ENCODE data around the gene MKX.

Gene MKX

GRCh38 chr10:27745732-27746396, at the start of gene MKX:
Gene MKX (minus strand): TSS chr10:27745819. CDS start chr10:27743415, 2,404 bp downstream.
- no peak within 1 kb of the TSS for H2AFZ ChIP-seq (ENCODE audit: low read length)
- H3K9me3 ChIP-seq (ENCODE audit: insufficient read depth, low read depth, low read length), result no peaks in the 10 kb centered on the region; the same call in 1 of the 2 replicates
- no peak within 1 kb of the TSS for H3K4me2 ChIP-seq (ENCODE audit: low read depth, low read length, poor library complexity, severe bottlenecking)
- H3K4me1 ChIP-seq (ENCODE audit: insufficient read depth, low read length, poor library complexity, severe bottlenecking), result peaks cover 29% of the 10 kb centered on the region
- no peaks in the 10 kb centered on the region for H4K20me1 ChIP-seq (ENCODE audit: insufficient read depth, low read length, poor library complexity, severe bottlenecking)
- H3K4me3 ChIP-seq (ENCODE audit: low read length, poor library complexity, severe bottlenecking), result no peak within 1 kb of the TSS
- no peaks in the 10 kb centered on the region for H3K79me2 ChIP-seq (ENCODE audit: insufficient read depth, low read length)
- TF ChIP-seq CTCF (conservative IDR thresholded peaks at IDR 0.05; ENCODE audit: low read length) (no peak), EZH2phosphoT487 (IDR thresholded peaks at IDR 0.05; ENCODE audit: borderline replicate concordance) (no peak)
- H3K27me3 ChIP-seq (ENCODE audit: insufficient read depth, low read length, poor library complexity, severe bottlenecking), result no peaks in the 10 kb centered on the region
- no peaks in the 10 kb centered on the region for H3K9me2 ChIP-seq (replicated peaks; ENCODE audit: low read depth, low read length)
- H3F3A ChIP-seq (ENCODE audit: low read depth), result no peaks in the 10 kb centered on the region
- no peaks in the 10 kb centered on the region for H3K36me3 ChIP-seq (ENCODE audit: insufficient read depth, low read length)
- no peak within 1 kb of the TSS for H3K9ac ChIP-seq (ENCODE audit: low read depth, low read length, poor library complexity, severe bottlenecking)

GRCh38 chr10:27794157-27794556, 48.5 kb upstream of the MKX start:
- no peak overlapping the region for H2AFZ ChIP-seq (ENCODE audit: low read length)
- H3K27me3 ChIP-seq (ENCODE audit: insufficient read depth, low read length, poor library complexity, severe bottlenecking), result no peaks in the 10 kb centered on the region
- H3K79me2 ChIP-seq (ENCODE audit: insufficient read depth, low read length), result no peaks in the 10 kb centered on the region
- H3K4me1 ChIP-seq (ENCODE audit: insufficient read depth, low read length, poor library complexity, severe bottlenecking), result no peaks in the 10 kb centered on the region
- no peak overlapping the region for H3K4me2 ChIP-seq (ENCODE audit: low read depth, low read length, poor library complexity, severe bottlenecking)
- no peaks in the 10 kb centered on the region for H3F3A ChIP-seq (ENCODE audit: low read depth)
- no peaks in the 10 kb centered on the region for H3K36me3 ChIP-seq (ENCODE audit: insufficient read depth, low read length)
- no peaks in the 10 kb centered on the region for H4K20me1 ChIP-seq (ENCODE audit: insufficient read depth, low read length, poor library complexity, severe bottlenecking)
- no peak overlapping the region for H3K4me3 ChIP-seq (ENCODE audit: low read length, poor library complexity, severe bottlenecking)
- no peaks in the 10 kb centered on the region for H3K9me3 ChIP-seq (ENCODE audit: insufficient read depth, low read depth, low read length)
- H3K9ac ChIP-seq (ENCODE audit: low read depth, low read length, poor library complexity, severe bottlenecking), result no peak overlapping the region
- H3K9me2 ChIP-seq (replicated peaks; ENCODE audit: low read depth, low read length), result no peaks in the 10 kb centered on the region
- TF ChIP-seq CTCF (conservative IDR thresholded peaks at IDR 0.05; ENCODE audit: low read length) (peak; percentile 45), EZH2phosphoT487 (IDR thresholded peaks at IDR 0.05; ENCODE audit: borderline replicate concordance) (no peak)

GRCh38 chr10:27792216-27792615, 46.6 kb upstream of the MKX start:
- no peaks in the 10 kb centered on the region for H4K20me1 ChIP-seq (ENCODE audit: insufficient read depth, low read length, poor library complexity, severe bottlenecking)
- no peak overlapping the region for H3K9ac ChIP-seq (ENCODE audit: low read depth, low read length, poor library complexity, severe bottlenecking)
- no peaks in the 10 kb centered on the region for H3K4me1 ChIP-seq (ENCODE audit: insufficient read depth, low read length, poor library complexity, severe bottlenecking)
- H2AFZ ChIP-seq (ENCODE audit: low read length), result no peak overlapping the region
- no peaks in the 10 kb centered on the region for H3K79me2 ChIP-seq (ENCODE audit: insufficient read depth, low read length)
- H3K4me3 ChIP-seq (ENCODE audit: low read length, poor library complexity, severe bottlenecking), result no peak overlapping the region
- no peak overlapping the region for H3K4me2 ChIP-seq (ENCODE audit: low read depth, low read length, poor library complexity, severe bottlenecking)
- no peaks in the 10 kb centered on the region for H3F3A ChIP-seq (ENCODE audit: low read depth)
- TF ChIP-seq EZH2phosphoT487 (IDR thresholded peaks at IDR 0.05; ENCODE audit: borderline replicate concordance) (no peak), CTCF (conservative IDR thresholded peaks at IDR 0.05; ENCODE audit: low read length) (no peak)
- H3K9me3 ChIP-seq (ENCODE audit: insufficient read depth, low read depth, low read length), result no peaks in the 10 kb centered on the region
- no peaks in the 10 kb centered on the region for H3K27me3 ChIP-seq (ENCODE audit: insufficient read depth, low read length, poor library complexity, severe bottlenecking)
- H3K9me2 ChIP-seq (replicated peaks; ENCODE audit: low read depth, low read length), result no peaks in the 10 kb centered on the region
- H3K36me3 ChIP-seq (ENCODE audit: insufficient read depth, low read length), result no peaks in the 10 kb centered on the region
